BLaER1 treated with 17β-estradiol and CSF1 and Interleukin-3, amounts not matched to agents 10 nM and 100 nM (cell line): Measurements from ENCODE around the gene UBE2L3.
A peak's percentile ranks its signal among the peaks of the same experiment; 100 is the strongest.

Experiments used
- H3K27ac ChIP-seq, 11 experiments: shearing (Covaris generic); formaldehyde crosslinking; 2 replicates each; pipeline ENCODE4 v1.8.1; 2022
- H3K27me3 ChIP-seq, 11 experiments: shearing (Covaris generic); formaldehyde crosslinking; 2 replicates each; pipeline ENCODE4 v1.8.1; 2022
- H3K36me3 ChIP-seq, 11 experiments: shearing (Covaris generic); formaldehyde crosslinking; 2 replicates each; pipeline ENCODE4 v1.8.1; 2022
- H3K4me1 ChIP-seq, 10 experiments: shearing (Covaris generic); formaldehyde crosslinking; 2 replicates each; pipeline ENCODE4 v1.8.1; 2022
- H3K4me2 ChIP-seq, 11 experiments: shearing (Covaris generic); formaldehyde crosslinking; 2 replicates each; pipeline ENCODE4 v1.8.1; 2022
- H3K4me3 ChIP-seq, 10 experiments: shearing (Covaris generic); formaldehyde crosslinking; 2 replicates each; pipeline ENCODE4 v1.8.1; 2022
- H3K9ac ChIP-seq, 11 experiments: shearing (Covaris generic); formaldehyde crosslinking; 2 replicates each; pipeline ENCODE4 v1.8.1; 2022
- H3K9me3 ChIP-seq, 11 experiments: shearing (Covaris generic); formaldehyde crosslinking; replicated peaks in 1 of 11; 2 replicates each; pipeline ENCODE4 v1.8.1; 2022
- H4K20me1 ChIP-seq, 11 experiments: shearing (Covaris generic); formaldehyde crosslinking; 2 replicates each; pipeline ENCODE4 v1.8.1; 2022
- Cebpa-rat ChIP-seq, 11 experiments: shearing (Covaris generic); IDR thresholded peaks; 2 replicates each; pipeline ENCODE4 v1.8.1; 2022

Gene UBE2L3

DNA sequence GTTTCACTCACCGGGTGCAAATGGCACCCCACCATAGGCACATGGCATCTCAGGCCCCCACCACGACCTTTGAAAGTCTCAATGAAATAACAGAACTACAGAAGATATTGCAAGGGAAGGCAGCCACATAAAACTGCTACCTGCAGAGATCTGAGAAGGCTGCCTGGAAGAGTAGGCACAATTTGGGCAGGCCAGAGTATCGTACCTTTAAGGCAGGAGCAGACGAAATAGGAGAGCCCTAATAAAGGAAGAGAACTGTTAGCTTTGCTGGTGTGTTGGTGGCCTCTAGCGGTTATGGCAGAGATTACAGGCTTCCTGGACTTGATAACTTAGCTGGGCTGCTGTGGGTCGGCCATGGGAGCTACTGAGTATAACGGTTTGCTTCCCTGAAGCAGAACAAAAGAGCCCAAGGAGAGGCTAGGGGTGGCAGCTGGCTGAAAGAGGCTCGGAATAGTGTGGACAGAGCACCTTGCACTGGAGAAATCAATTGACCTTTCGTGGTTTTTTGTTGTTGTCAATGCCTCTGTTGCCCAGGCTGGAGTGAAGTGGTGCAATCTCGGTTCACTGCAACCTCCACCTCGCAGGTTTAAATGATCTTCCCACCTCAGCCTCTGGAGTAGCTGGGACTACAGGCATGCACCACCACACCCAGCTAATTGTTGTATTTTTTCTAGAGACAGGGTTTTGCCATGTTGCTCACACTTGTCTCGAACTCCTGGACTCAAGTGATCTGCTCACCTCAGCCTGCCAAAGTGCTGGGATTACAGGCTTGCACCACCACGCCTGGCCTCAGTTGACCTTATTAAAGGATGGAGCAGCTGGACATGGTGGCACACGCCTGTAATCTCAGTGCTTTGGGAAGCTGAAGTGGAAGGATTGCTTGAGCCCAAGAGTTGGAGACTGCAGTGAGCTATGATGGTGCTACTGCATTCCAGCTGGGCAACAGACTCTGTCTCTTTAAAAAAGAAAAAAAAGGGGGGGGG, 79.4 kb downstream of the UBE2L3 start:
- Histone ChIP-seq H3K9me3 (no peaks in the 10 kb centered on the region), H3K27ac (no peak overlapping the region), H3K9ac (peak overlapping the region in 5 of 11 experiments; percentile 4 to 28 (median 10); a peak in 6 of 22 replicates), H3K36me3 (peaks cover 31 to 68% (median 50%) of the 10 kb centered on the region in 11 experiments; a peak in 21 of 22 replicates), H3K4me2 (peak overlapping the region in 8 of 11 experiments; percentile 5 to 39 (median 22); a peak in 10 of 22 replicates), H4K20me1 (peaks cover 19 to 87% (median 32%) of the 10 kb centered on the region in 11 experiments; a peak in 20 of 22 replicates), H3K4me1 (peaks cover 37 to 62% (median 49%) of the 10 kb centered on the region in 10 experiments), H3K4me3 (no peak overlapping the region), H3K27me3 (no peaks in the 10 kb centered on the region)
- no peak for TF ChIP-seq Cebpa-rat (IDR thresholded peaks at IDR 0.05)

DNA sequence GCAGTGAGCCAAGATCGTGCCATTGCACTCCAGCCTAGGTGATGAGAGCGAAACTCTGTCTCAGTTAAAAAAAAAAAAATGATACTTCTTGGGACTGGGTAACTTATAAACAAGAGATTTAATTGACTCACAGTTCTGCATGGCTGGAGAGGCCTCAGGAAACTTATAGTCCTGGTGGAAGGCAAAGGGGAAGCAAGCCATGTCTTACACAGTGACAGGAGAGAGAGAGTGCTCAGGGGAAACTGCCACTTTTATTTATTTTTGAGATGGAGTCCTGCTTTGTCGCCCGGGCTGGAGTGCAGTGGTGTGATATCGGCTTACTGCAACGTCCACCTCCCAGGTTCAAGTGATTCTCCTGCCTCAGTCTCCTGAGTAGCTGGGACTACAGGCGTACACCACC, 82.8 kb downstream of the UBE2L3 start:
- H3K9me3 ChIP-seq: no peaks in the 10 kb centered on the region
- peaks cover 7 to 64% (median 16%) of the 10 kb centered on the region in 11 experiments; a peak in 15 of 22 replicates for H4K20me1 ChIP-seq
- H3K4me2 ChIP-seq: peak overlapping the region; percentile 88 to 99 (median 98)
- no peak for TF ChIP-seq Cebpa-rat (IDR thresholded peaks at IDR 0.05)
- H3K9ac ChIP-seq: peak overlapping the region in 9 of 11 experiments; percentile 79 to 92 (median 89); a peak in 14 of 22 replicates
- peaks cover 39 to 60% (median 49%) of the 10 kb centered on the region in 10 experiments for H3K4me1 ChIP-seq
- peak overlapping the region in 6 of 10 experiments; percentile 77 to 85 (median 82); a peak in 7 of 20 replicates for H3K4me3 ChIP-seq
- peak overlapping the region in 7 of 11 experiments; percentile 83 to 93 (median 88); a peak in 10 of 22 replicates for H3K27ac ChIP-seq
- H3K36me3 ChIP-seq: peaks cover 23 to 69% (median 53%) of the 10 kb centered on the region in 11 experiments; a peak in 21 of 22 replicates
- no peaks in the 10 kb centered on the region for H3K27me3 ChIP-seq

DNA sequence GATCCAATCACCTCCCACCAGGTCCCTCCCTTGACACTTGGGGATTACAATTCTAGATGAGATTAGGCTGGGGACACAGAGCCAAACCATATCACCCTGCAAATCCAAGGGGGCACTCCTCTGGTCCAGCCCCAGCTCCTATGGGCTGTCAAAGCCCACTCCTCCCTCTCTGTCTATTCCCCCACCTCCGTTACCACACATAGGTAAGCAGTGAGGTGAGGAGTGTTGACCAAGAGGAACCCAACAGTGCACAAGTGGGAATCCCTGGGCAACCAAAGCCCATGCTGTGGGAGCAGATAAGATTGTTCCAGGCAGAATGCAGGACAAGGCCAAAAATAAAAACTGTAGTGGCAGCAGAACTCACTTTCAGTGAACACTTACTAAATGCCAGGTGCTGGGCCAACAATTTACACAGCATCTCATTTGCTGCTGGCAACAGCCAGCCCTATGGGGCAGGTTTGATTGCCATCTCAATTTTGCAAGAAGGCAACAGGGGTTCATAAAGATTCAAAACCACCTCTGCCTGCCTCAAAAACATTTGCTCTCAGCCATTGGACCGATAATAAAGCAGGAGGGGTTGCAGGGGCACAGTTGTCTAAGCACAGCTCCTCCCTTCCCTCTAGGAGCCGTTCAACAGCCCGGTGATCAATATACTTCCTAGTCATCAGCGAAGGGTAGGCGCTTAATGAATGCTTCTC, 83.5 kb downstream of the UBE2L3 start:
- H3K9me3 ChIP-seq: no peaks in the 10 kb centered on the region
- H4K20me1 ChIP-seq: peaks cover 6 to 57% (median 16%) of the 10 kb centered on the region in 11 experiments; a peak in 15 of 22 replicates
- no peak for TF ChIP-seq Cebpa-rat (IDR thresholded peaks at IDR 0.05)
- peaks cover 19 to 64% (median 48%) of the 10 kb centered on the region in 11 experiments; a peak in 21 of 22 replicates for H3K36me3 ChIP-seq
- peak overlapping the region; percentile 63 to 86 (median 79) for H3K4me3 ChIP-seq
- no peaks in the 10 kb centered on the region for H3K27me3 ChIP-seq
- H3K9ac ChIP-seq: peak overlapping the region; percentile 72 to 92 (median 88); a peak in 21 of 22 replicates
- peaks cover 39 to 61% (median 50%) of the 10 kb centered on the region in 10 experiments for H3K4me1 ChIP-seq
- H3K27ac ChIP-seq: peak overlapping the region in 10 of 11 experiments; percentile 20 to 93 (median 86); a peak in 18 of 22 replicates
- H3K4me2 ChIP-seq: peak overlapping the region; percentile 88 to 99 (median 98)

DNA sequence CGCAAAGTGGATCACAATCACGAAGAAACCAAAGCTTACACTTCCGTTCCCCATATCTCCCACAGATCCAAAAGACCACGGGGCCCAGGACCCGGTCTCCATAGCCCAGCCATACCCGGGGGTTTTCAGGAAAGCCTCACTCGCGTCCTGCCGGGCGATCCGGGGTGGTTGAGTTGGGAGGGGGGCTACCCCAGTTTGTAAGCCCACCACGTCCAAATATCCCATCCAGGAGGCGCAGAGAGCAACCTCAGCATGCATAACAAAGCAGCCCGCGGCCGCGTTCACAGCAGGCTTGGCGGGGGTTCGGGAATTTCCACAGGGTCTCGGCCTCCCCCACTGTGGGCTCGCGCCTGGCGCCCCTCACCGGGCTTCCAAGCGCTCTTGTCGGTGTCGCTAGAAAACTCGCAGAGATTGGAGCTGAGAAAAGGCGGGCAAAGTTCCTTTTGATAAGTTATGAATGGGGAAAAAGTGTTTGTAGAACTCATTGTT, 84.1 kb downstream of the UBE2L3 start:
- TF ChIP-seq Cebpa-rat (IDR thresholded peaks at IDR 0.05): no peak
- Histone ChIP-seq H3K9ac (peak overlapping the region; percentile 72 to 92 (median 88); a peak in 21 of 22 replicates), H3K27ac (peak overlapping the region in 10 of 11 experiments; percentile 20 to 93 (median 86); a peak in 18 of 22 replicates), H3K4me2 (peak overlapping the region; percentile 88 to 99 (median 98)), H3K4me1 (peaks cover 39 to 61% (median 50%) of the 10 kb centered on the region in 10 experiments), H3K36me3 (peaks cover 14 to 58% (median 42%) of the 10 kb centered on the region in 11 experiments; a peak in 20 of 22 replicates), H3K9me3 (no peaks in the 10 kb centered on the region), H3K4me3 (peak overlapping the region; percentile 63 to 86 (median 79)), H3K27me3 (no peaks in the 10 kb centered on the region), H4K20me1 (peaks cover 0 to 51% (median 10%) of the 10 kb centered on the region in 11 experiments; a peak in 15 of 22 replicates)

DNA sequence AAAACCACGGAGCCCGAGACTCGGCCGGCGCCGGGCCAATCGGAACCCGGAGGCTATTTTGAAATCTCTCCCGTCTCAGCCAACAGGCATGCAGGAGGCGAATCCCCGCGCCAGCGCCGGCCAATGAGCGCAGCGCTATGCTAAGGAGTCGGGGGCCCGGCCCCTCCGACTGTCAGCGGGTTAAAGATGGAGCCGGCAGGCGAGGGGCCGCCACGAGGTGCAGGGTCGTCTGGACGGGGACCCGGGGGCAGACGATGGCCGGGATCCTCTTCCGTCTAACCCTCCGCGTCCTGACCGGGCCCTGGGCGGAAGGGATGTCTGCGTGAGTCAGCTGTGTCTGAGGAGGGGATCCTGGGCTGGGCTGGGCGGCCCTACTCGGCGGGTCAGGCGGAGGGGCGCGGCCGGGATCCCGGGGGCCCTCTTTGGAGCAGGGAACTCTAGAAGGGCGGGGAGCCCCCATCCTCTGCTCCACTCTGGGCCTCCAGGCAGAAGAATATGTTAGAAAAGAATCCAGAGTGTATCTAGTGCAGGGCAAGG, 84.6 kb downstream of the UBE2L3 start:
- no peak for TF ChIP-seq Cebpa-rat (IDR thresholded peaks at IDR 0.05)
- Histone ChIP-seq H3K4me3 (peak overlapping the region; percentile 63 to 86 (median 79)), H3K36me3 (peaks cover 14 to 54% (median 38%) of the 10 kb centered on the region in 11 experiments; a peak in 20 of 22 replicates), H3K9ac (peak overlapping the region; percentile 72 to 92 (median 88)), H3K4me2 (peak overlapping the region; percentile 88 to 99 (median 98)), H3K27me3 (no peaks in the 10 kb centered on the region), H3K4me1 (peaks cover 43 to 62% (median 54%) of the 10 kb centered on the region in 10 experiments), H3K27ac (peak overlapping the region in 10 of 11 experiments; percentile 49 to 93 (median 86); a peak in 20 of 22 replicates), H3K9me3 (no peaks in the 10 kb centered on the region), H4K20me1 (peaks cover 0 to 46% (median 7%) of the 10 kb centered on the region in 11 experiments; a peak in 15 of 22 replicates)

DNA sequence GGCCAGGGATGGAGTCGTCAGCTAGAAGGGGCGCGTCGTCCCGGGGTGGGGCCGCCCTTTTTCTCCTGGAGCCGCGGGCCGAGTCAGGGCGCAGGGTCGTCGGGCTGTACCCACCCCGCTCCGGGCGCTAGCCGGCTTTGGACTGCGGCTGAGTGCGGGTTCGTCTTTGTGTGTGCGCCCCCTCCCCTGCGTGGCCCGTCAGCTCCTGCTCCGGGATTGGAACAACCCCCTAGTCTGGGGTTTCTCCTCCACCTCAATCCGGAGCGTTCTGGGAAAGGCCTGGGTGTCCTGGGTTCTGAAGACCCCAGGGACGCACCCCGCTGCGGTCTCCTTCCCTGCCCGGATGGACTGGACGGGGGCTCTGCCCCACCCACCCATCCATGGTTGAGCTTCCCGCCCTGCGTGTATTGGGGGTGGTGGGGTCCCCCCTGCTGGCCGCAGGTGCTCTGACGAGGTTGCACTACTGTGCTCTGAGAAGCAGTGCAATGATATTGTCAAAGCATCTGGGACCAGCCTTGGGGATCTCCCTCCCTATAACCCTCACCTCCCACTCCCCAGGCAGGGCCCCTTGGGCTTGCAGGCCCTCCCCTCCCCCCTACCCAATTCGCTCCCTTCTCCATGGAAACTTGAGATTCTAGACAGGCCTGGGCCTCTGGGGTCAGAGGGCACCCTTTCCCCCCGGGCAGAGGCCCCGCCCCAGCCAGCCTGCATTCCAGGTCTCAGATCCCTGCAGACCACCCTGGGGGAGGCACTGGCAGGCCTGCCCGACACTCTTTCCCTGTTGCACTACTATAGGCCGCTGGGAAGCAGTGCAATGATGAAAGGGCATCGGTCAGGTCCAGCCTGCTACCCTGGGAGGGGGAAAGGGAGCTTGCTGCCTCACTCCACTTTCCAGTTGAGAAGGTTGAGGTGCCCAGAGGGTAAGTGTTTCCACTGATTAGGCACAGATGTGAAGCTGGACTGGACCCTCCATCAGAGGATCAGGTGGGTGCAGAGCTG, 85.3 kb downstream of the UBE2L3 start:
- Histone ChIP-seq H3K4me2 (peak overlapping the region; percentile 88 to 99 (median 98)), H3K27ac (peak overlapping the region in 10 of 11 experiments; percentile 49 to 93 (median 86); a peak in 20 of 22 replicates), H3K4me3 (peak overlapping the region; percentile 63 to 86 (median 79)), H3K36me3 (peaks cover 14 to 48% (median 35%) of the 10 kb centered on the region in 11 experiments; a peak in 20 of 22 replicates), H3K9me3 (no peaks in the 10 kb centered on the region), H3K27me3 (no peaks in the 10 kb centered on the region), H4K20me1 (peaks cover 0 to 38% (median 6%) of the 10 kb centered on the region in 11 experiments; a peak in 10 of 22 replicates), H3K4me1 (peaks cover 45 to 64% (median 56%) of the 10 kb centered on the region in 10 experiments), H3K9ac (peak overlapping the region; percentile 72 to 92 (median 88))
- TF ChIP-seq Cebpa-rat (IDR thresholded peaks at IDR 0.05): no peak

DNA sequence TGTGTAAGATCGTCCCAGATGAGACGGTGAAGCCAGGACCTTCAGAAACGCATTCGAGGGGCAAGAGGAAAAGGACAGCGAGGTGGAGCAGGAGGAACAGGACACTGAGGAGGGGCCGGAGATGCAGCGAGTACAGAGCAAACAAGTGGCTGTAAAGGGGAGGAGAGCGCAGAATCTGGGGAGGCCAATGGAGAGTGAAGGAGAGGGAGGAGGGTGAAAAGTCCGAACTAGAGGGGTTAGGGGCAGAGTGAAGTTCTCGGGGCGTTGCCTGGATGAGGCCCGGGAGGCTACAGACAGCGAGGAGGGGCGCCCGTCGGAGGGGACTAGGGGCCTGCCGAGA, 89.5 kb downstream of the UBE2L3 start:
- Histone ChIP-seq H3K4me1 (peaks cover 29 to 65% (median 59%) of the 10 kb centered on the region in 10 experiments), H3K27ac (peak overlapping the region in 9 of 11 experiments; percentile 39 to 79 (median 68); a peak in 17 of 22 replicates), H3K36me3 (peaks cover 0 to 24% (median 19%) of the 10 kb centered on the region in 11 experiments; a peak in 14 of 22 replicates), H3K4me2 (peak overlapping the region; percentile 81 to 99 (median 92)), H3K4me3 (peak overlapping the region; percentile 62 to 78 (median 72); a peak in 19 of 20 replicates), H3K9ac (peak overlapping the region in 10 of 11 experiments; percentile 64 to 83 (median 77); a peak in 19 of 22 replicates), H3K9me3 (no peaks in the 10 kb centered on the region), H3K27me3 (no peaks in the 10 kb centered on the region), H4K20me1 (peaks cover 0 to 5% (median 0%) of the 10 kb centered on the region in 11 experiments; a peak in 3 of 22 replicates)
- no peak for TF ChIP-seq Cebpa-rat (IDR thresholded peaks at IDR 0.05)
